Activated B cell treated with CpG ODN at 0.5 μM for 24 hours (primary cell): ENCODE data around the gene OBP2B. TPM values are rescaled to one million over a fixed set of nuclear protein-coding genes. Genes with fewer than 3 reads are reported as not detected.

Experiments
- ATAC-seq: fragments of 200-7000 bp; cut with Tn5 transposase; one replicate; pipeline ENCODE4 v1.10.0; 2021; ENCODE audit warnings: low read depth, mild to moderate bottlenecking, moderate library complexity
- CTCF ChIA-PET: fragments of 350-600 bp; sonication (Branson Sonifier 250); formaldehyde crosslinking; loops from one replicate; lab custom pipeline; 2021; ENCODE audit warnings: antibody characterized with exemption; lab: Charles Lee
- POLR2A ChIA-PET: fragments of 350-600 bp; sonication (Branson Sonifier 250); formaldehyde crosslinking; loops from one replicate; lab custom pipeline; 2021; ENCODE audit warnings: antibody characterized with exemption; lab: Charles Lee
- DNase-seq: peaks from one replicate; pipeline ENCODE4 v3.0.0; 2022
- H3K27ac Mint-ChIP-seq: one replicate; pipeline ENCODE4 v1.8.0; 2020; ENCODE audit warnings: mixed read lengths
- H3K27me3 Mint-ChIP-seq: one replicate; pipeline ENCODE4 v1.8.0; 2021; ENCODE audit warnings: mixed read lengths
- H3K36me3 Mint-ChIP-seq: one replicate; pipeline ENCODE4 v1.8.0; 2021; ENCODE audit warnings: low read depth, mixed read lengths
- H3K4me1 Mint-ChIP-seq: one replicate; pipeline ENCODE4 v1.8.0; 2021; ENCODE audit warnings: mixed read lengths
- H3K4me3 Mint-ChIP-seq: one replicate; pipeline ENCODE4 v1.8.0; 2020; ENCODE audit warnings: mild to moderate bottlenecking, mixed read lengths
- H3K9me3 Mint-ChIP-seq: one replicate; pipeline ENCODE4 v1.8.0; 2020; ENCODE audit warnings: mixed read lengths
- intact Hi-C: fragments of 100-400 bp; cut with micrococcal nuclease; formaldehyde crosslinking; loops from one replicate; pipeline ENCODE4 v1.15.1; 2024
- total RNA-seq: library from RNA; stranded (reverse); gene quantifications from 2 replicates; pipeline ENCODE4 v1.2.3, GENCODE V29; 2022
- TF ChIP-seq, protein P1 (sequence below): fragments of 200-600 bp; IDR thresholded peaks from one replicate; pipeline ENCODE4 v1.8.0; 2022; ENCODE audit warnings: antibody characterized with exemption, mild to moderate bottlenecking

The OBP2B gene
- total RNA-seq, 1 donor from 2014 or later = not detected

DNA sequence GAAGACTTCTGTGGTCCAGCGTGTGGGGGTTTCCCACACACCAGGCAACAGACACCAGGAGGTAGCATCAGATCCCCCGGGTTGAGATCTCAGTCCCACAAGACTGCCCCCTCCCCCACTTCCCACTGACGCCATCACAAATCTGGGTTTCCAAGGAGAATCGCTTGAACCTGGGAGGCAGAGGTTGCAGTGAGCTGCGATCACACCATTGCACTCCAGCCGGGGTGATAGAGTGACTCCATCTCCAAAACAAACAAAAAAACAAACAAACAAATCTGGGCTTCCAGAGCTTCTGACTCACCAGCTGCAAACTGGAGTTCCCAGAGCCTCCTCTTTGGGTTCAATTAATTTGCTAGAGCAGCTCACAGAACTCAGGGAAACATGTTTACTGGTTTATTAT, 40.6 kb downstream of the OBP2B start:
- POLR2A ChIA-PET = no interaction called here
- H3K4me1 Mint-ChIP-seq = peaks cover 21% of the 10 kb centered on the region
- CTCF ChIA-PET = interaction anchor here (2.0 kb wide), 1 partner anchor 12 kb away, joined by 5 read pairs; no protein-coding TSS in a partner anchor

DNA sequence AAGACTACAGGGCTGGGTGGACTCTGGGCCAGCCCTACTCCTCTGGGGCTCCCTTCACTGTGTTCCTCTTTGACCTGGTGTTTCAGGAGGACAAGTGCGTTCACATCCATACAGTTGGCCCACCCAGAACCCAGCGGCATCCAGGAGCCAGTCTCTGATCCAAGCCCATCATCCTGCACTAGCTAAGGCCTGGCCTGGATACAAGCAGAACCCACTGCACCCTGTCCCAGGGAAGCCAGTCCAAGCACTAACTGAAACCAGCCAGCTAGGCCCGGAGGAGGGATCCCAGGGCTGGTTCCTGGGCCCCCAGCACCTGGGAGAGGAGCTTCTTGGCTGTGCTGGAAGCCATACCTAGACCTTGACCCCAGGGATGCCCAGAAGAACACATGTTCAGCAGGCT, 41.3 kb downstream of the OBP2B start:
- Mint-ChIP-seq H3K27ac (no peak overlapping the region), H3K9me3 (no peaks in the 10 kb centered on the region), H3K4me1 (peaks cover 23% of the 10 kb centered on the region), H3K27me3 (peaks cover 4% of the 10 kb centered on the region), H3K4me3 (no peak overlapping the region), H3K36me3 (no peaks in the 10 kb centered on the region)
- no peak for ATAC-seq
- POLR2A ChIA-PET = no interaction called here
- CTCF ChIA-PET = interaction anchor here (1.4 to 2.0 kb wide), 2 partner anchors 13 to 18 kb away, joined by 3 to 5 read pairs; no protein-coding TSS in a partner anchor
- DNase-seq = no peak
- TF ChIP-seq, protein P1, sequence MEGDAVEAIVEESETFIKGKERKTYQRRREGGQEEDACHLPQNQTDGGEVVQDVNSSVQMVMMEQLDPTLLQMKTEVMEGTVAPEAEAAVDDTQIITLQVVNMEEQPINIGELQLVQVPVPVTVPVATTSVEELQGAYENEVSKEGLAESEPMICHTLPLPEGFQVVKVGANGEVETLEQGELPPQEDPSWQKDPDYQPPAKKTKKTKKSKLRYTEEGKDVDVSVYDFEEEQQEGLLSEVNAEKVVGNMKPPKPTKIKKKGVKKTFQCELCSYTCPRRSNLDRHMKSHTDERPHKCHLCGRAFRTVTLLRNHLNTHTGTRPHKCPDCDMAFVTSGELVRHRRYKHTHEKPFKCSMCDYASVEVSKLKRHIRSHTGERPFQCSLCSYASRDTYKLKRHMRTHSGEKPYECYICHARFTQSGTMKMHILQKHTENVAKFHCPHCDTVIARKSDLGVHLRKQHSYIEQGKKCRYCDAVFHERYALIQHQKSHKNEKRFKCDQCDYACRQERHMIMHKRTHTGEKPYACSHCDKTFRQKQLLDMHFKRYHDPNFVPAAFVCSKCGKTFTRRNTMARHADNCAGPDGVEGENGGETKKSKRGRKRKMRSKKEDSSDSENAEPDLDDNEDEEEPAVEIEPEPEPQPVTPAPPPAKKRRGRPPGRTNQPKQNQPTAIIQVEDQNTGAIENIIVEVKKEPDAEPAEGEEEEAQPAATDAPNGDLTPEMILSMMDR = no peak
- intact Hi-C loops = no loop called here

More for the DNA sequence above, 40.6 kb downstream of the OBP2B start:
- TF ChIP-seq, protein P1 = no peak
- no peak overlapping the region for H3K4me3 Mint-ChIP-seq
- intact Hi-C loops = no loop called here
- H3K9me3 Mint-ChIP-seq = no peaks in the 10 kb centered on the region
- no peak for ATAC-seq
- no peak for DNase-seq
- H3K27me3 Mint-ChIP-seq = peaks cover 4% of the 10 kb centered on the region
- H3K27ac Mint-ChIP-seq = no peak overlapping the region
- H3K36me3 Mint-ChIP-seq = no peaks in the 10 kb centered on the region

DNA sequence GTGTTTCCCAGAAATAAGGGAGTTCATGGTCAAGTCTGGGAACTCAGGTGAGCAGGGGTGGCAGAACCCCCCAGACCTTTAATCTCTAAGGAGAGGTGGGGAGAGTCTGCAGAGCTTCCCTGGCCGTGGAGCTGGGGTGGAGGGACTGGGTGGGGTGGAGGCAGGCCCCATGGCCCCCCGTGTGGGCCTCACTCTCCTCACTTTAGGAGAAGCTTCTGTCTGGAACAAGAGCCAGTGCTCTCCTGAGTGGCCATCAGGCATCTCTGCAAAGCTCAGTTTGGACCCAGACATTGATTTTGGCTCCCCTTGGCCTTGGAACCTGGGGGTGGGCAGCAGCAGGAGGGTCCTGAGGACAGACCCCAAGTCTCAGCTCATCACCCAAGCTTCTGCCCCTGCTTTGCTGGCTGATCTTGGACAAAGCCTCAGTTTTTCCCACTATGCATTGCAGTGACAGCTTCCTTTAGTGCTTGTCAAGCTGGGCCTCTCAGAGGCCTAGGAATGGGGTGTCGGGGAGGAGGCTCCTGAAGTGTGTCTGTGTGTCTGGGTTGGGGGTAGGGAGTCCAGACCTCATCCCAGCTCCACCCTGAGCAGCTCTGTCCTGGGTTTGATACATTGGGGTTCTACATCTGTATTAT, 41.8 kb downstream of the OBP2B start:
- Mint-ChIP-seq H3K36me3 (no peaks in the 10 kb centered on the region), H3K4me1 (peaks cover 28% of the 10 kb centered on the region), H3K9me3 (no peaks in the 10 kb centered on the region), H3K27ac (no peak overlapping the region), H3K4me3 (no peak overlapping the region), H3K27me3 (peaks cover 4% of the 10 kb centered on the region)
- intact Hi-C loops = no loop called here
- ATAC-seq = no peak
- TF ChIP-seq, protein P1 = no peak
- ChIA-PET CTCF (interaction anchor here (1.4 to 2.0 kb wide), 2 partner anchors 14 to 19 kb away, joined by 3 to 5 read pairs; no protein-coding TSS in a partner anchor), POLR2A (no interaction called here)
- DNase-seq = no peak

DNA sequence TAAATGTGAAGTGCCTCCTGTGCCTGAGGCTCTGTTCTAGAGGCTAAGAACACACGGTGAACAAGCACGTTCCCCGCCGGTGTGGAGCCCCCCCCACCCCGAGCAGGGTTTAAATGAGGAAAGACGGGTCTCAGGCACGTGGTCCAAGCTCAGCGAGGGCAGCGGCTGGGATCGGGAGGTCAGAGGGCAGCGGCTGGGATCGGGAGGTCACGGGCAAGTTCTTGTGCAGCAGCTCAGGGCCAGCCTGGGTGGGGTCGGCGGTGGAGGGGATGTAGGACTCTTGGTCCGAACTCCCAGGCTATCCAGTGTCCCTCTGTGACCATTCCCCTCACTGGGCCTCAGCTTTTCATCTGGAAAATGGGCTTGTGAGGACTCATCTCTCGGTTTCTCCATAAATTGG, 42.7 kb downstream of the OBP2B start:
- Mint-ChIP-seq H3K27ac (no peak overlapping the region), H3K36me3 (no peaks in the 10 kb centered on the region), H3K4me3 (no peak overlapping the region), H3K27me3 (peaks cover 3% of the 10 kb centered on the region), H3K4me1 (peaks cover 25% of the 10 kb centered on the region), H3K9me3 (no peaks in the 10 kb centered on the region)
- ChIA-PET POLR2A (no interaction called here), CTCF (interaction anchor here (1.4 kb wide), 1 partner anchor 20 kb away, joined by 3 read pairs; no protein-coding TSS in a partner anchor)
- intact Hi-C loops = no loop called here
- ATAC-seq = no peak
- no peak for DNase-seq
- TF ChIP-seq, protein P1 = no peak

DNA sequence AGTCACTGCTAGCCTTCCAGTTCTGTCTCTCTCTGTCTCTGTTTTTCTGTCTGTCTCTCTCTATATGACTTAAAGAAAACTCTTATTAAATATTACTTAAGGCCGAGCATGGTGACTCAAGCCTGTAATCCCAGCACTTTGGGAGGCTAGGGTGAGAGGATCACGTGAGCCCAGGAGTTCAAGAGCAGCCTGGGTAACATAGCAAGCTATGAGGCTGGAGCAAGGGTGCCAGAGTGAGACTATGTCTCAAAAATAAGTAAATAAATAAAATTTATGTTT, 43.7 kb downstream of the OBP2B start:
- TF ChIP-seq, protein P1 = no peak
- peaks cover 25% of the 10 kb centered on the region for H3K4me1 Mint-ChIP-seq
- peaks cover 7% of the 10 kb centered on the region for H3K36me3 Mint-ChIP-seq
- H3K4me3 Mint-ChIP-seq = no peak overlapping the region
- no peaks in the 10 kb centered on the region for H3K9me3 Mint-ChIP-seq
- ATAC-seq (no peak), DNase-seq (no peak)
- CTCF ChIA-PET = no interaction called here
- H3K27ac Mint-ChIP-seq = no peak overlapping the region
- intact Hi-C loops = no loop called here
- POLR2A ChIA-PET = no interaction called here
- H3K27me3 Mint-ChIP-seq = peaks cover 3% of the 10 kb centered on the region
